ENCODE measurements around the gene QRICH1.

- TF ChIP-seq CTCF (IDR thresholded peaks at IDR 0.05; ENCODE audit: insufficient read depth, low read length, poor library complexity, severe bottlenecking) (no peak), EZH2phosphoT487 (conservative IDR thresholded peaks at IDR 0.05; ENCODE audit: low read length) (no peak)
Observed at GRCh38 chr3:49053543-49053942, 40.3 kb downstream of the QRICH1 start.

Data from SU-DHL-6 (cell line).